ENCODE measurements around the gene ANKRD37. TPM values are rescaled to one million over a fixed set of nuclear protein-coding genes. Genes with fewer than 3 reads are reported as not detected.

Gene ANKRD37
- total RNA-seq, 1 donor from 2014 or later: 4.2 TPM

GRCh38 chr4:185437809-185438208 lies 41.2 kb downstream of the ANKRD37 start:
- no peak for DNase-seq (ENCODE audit: extremely low spot score, unreplicated experiment)
- Mint-ChIP-seq H3K4me1 (ENCODE audit: unreplicated experiment) (no peaks in the 10 kb centered on the region), H3K9me3 (ENCODE audit: unreplicated experiment) (no peaks in the 10 kb centered on the region)

GRCh38 chr4:185441479-185441878 lies 44.8 kb downstream of the ANKRD37 start:
- H3K4me3 Mint-ChIP-seq (ENCODE audit: unreplicated experiment): no peak overlapping the region
- TF ChIP-seq, protein P1, sequence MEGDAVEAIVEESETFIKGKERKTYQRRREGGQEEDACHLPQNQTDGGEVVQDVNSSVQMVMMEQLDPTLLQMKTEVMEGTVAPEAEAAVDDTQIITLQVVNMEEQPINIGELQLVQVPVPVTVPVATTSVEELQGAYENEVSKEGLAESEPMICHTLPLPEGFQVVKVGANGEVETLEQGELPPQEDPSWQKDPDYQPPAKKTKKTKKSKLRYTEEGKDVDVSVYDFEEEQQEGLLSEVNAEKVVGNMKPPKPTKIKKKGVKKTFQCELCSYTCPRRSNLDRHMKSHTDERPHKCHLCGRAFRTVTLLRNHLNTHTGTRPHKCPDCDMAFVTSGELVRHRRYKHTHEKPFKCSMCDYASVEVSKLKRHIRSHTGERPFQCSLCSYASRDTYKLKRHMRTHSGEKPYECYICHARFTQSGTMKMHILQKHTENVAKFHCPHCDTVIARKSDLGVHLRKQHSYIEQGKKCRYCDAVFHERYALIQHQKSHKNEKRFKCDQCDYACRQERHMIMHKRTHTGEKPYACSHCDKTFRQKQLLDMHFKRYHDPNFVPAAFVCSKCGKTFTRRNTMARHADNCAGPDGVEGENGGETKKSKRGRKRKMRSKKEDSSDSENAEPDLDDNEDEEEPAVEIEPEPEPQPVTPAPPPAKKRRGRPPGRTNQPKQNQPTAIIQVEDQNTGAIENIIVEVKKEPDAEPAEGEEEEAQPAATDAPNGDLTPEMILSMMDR (IDR thresholded peaks at IDR 0.05): no peak
- H3K4me1 Mint-ChIP-seq (ENCODE audit: unreplicated experiment): no peaks in the 10 kb centered on the region
- H3K9me3 Mint-ChIP-seq (ENCODE audit: unreplicated experiment): no peaks in the 10 kb centered on the region
- DNase-seq (ENCODE audit: extremely low spot score, unreplicated experiment): no peak
- H3K27ac Mint-ChIP-seq (ENCODE audit: unreplicated experiment): no peak overlapping the region
- H3K36me3 Mint-ChIP-seq (ENCODE audit: unreplicated experiment): no peaks in the 10 kb centered on the region
- no peaks in the 10 kb centered on the region for H3K27me3 Mint-ChIP-seq (ENCODE audit: unreplicated experiment)

More at GRCh38 chr4:185437809-185438208, 41.2 kb downstream of the ANKRD37 start:
- H3K4me3 Mint-ChIP-seq (ENCODE audit: unreplicated experiment): no peak overlapping the region
- H3K27ac Mint-ChIP-seq (ENCODE audit: unreplicated experiment): no peak overlapping the region
- TF ChIP-seq, protein P1 (IDR thresholded peaks at IDR 0.05): no peak
- no peaks in the 10 kb centered on the region for H3K36me3 Mint-ChIP-seq (ENCODE audit: unreplicated experiment)
- no peaks in the 10 kb centered on the region for H3K27me3 Mint-ChIP-seq (ENCODE audit: unreplicated experiment)

- Mint-ChIP-seq H3K27ac (ENCODE audit: unreplicated experiment) (no peak overlapping the region), H3K4me1 (ENCODE audit: unreplicated experiment) (no peaks in the 10 kb centered on the region), H3K9me3 (ENCODE audit: unreplicated experiment) (no peaks in the 10 kb centered on the region), H3K27me3 (ENCODE audit: unreplicated experiment) (no peaks in the 10 kb centered on the region), H3K36me3 (ENCODE audit: unreplicated experiment) (no peaks in the 10 kb centered on the region), H3K4me3 (ENCODE audit: unreplicated experiment) (no peak overlapping the region)
- no peak for DNase-seq (ENCODE audit: extremely low spot score, unreplicated experiment)
- TF ChIP-seq, protein P1 (IDR thresholded peaks at IDR 0.05): no peak
Observed at GRCh38 chr4:185445209-185445608, 48.6 kb downstream of the ANKRD37 start.

Other genes with a start within 250 kb of the ANKRD37 start
- gene CFAP97, start 192.8 kb upstream of the ANKRD37 start, total RNA-seq: 45.8 and 54.0 TPM in 2 replicates
- gene SNX25, start 187.2 kb upstream of the ANKRD37 start, total RNA-seq: 44.4 and 46.0 TPM in 2 replicates
- gene LRP2BP, start 917 bp upstream of the ANKRD37 start, total RNA-seq: 0.31 and 0.59 TPM in 2 replicates
- 26.5 and 28.6 TPM in 2 replicates for gene UFSP2, start 29.1 kb downstream of the ANKRD37 start, total RNA-seq
- 0.73 and 0.76 TPM in 2 replicates for gene CCDC110, start 74.9 kb downstream of the ANKRD37 start, total RNA-seq
- 2.1 and 2.8 TPM in 2 replicates for gene PDLIM3, start 138.7 kb downstream of the ANKRD37 start, total RNA-seq